Muscle layer of colon (tissue), 2 donors: ENCODE results near the gene BCCIP.

ENCODE experiments used
- H3K27ac ChIP-seq: one replicate; pipeline ENCODE4 v1.7.0; 2013; ENCODE audit warnings: low read depth, mild to moderate bottlenecking, low read length, moderate library complexity
- H3K27me3 ChIP-seq, 2 donors: one replicate each; pipeline ENCODE4 v1.7.0; 2013; ENCODE audit warnings: low read length in 2 of 2, mild to moderate bottlenecking in 2 of 2; ENCODE audit not compliant: insufficient read depth in 2 of 2, control insufficient read depth in 1 of 2
- H3K36me3 ChIP-seq: one replicate; pipeline ENCODE4 v1.7.0; 2013; ENCODE audit warnings: mild to moderate bottlenecking, low read length; ENCODE audit not compliant: insufficient read depth
- H3K4me1 ChIP-seq: one replicate; pipeline ENCODE4 v1.7.0; 2013; ENCODE audit warnings: mild to moderate bottlenecking, low read length; ENCODE audit not compliant: insufficient read depth
- H3K4me3 ChIP-seq, 2 donors: one replicate each; pipeline ENCODE4 v1.7.0; 2013; ENCODE audit warnings: low read length in 2 of 2, low read depth in 1 of 2, mild to moderate bottlenecking in 1 of 2, moderate library complexity in 1 of 2
- H3K9ac ChIP-seq: one replicate; pipeline ENCODE4 v1.7.0; 2013; ENCODE audit warnings: low read length
- H3K9me3 ChIP-seq: one replicate; pipeline ENCODE4 v1.7.0; 2013; ENCODE audit warnings: mild to moderate bottlenecking, low read length
- donor health status: abdominal sarcoma.
- donor health status: Adenocarcinoma of cecum.

BCCIP gene

GRCh38 chr10:125848857-125849256, 25.5 kb downstream of the BCCIP start:
- no peak overlapping the region for H3K27ac ChIP-seq
- no peaks in the 10 kb centered on the region for H3K27me3 ChIP-seq
- no peaks in the 10 kb centered on the region for H3K9me3 ChIP-seq
- peaks cover 31% of the 10 kb centered on the region for H3K36me3 ChIP-seq
- H3K4me3 ChIP-seq, result no peak overlapping the region
- H3K9ac ChIP-seq, result no peak overlapping the region
- no peaks in the 10 kb centered on the region for H3K4me1 ChIP-seq

- H3K9ac ChIP-seq, result no peak overlapping the region
- peaks cover 32% of the 10 kb centered on the region for H3K36me3 ChIP-seq
- no peaks in the 10 kb centered on the region for H3K9me3 ChIP-seq
- no peak overlapping the region for H3K27ac ChIP-seq
- H3K4me3 ChIP-seq, result no peak overlapping the region
- no peaks in the 10 kb centered on the region for H3K4me1 ChIP-seq
- H3K27me3 ChIP-seq, result no peaks in the 10 kb centered on the region
Measured at GRCh38 chr10:125849448-125849847, 26.1 kb downstream of the BCCIP start.

- Histone ChIP-seq H3K4me1 (no peaks in the 10 kb centered on the region), H3K27ac (no peak overlapping the region), H3K9me3 (no peaks in the 10 kb centered on the region), H3K9ac (no peak overlapping the region), H3K4me3 (no peak overlapping the region), H3K27me3 (no peaks in the 10 kb centered on the region), H3K36me3 (peaks cover 28% of the 10 kb centered on the region)
Measured at GRCh38 chr10:125850766-125851731, 27.7 kb downstream of the BCCIP start.

- Histone ChIP-seq H3K36me3 (peaks cover 31% of the 10 kb centered on the region), H3K4me1 (no peaks in the 10 kb centered on the region), H3K4me3 (no peak overlapping the region), H3K27me3 (no peaks in the 10 kb centered on the region), H3K9me3 (no peaks in the 10 kb centered on the region), H3K9ac (no peak overlapping the region), H3K27ac (no peak overlapping the region)
Measured at GRCh38 chr10:125852487-125852886, 29.1 kb downstream of the BCCIP start.

- Histone ChIP-seq H3K9me3 (no peaks in the 10 kb centered on the region), H3K27me3 (no peaks in the 10 kb centered on the region), H3K27ac (no peak overlapping the region), H3K4me3 (no peak overlapping the region), H3K9ac (no peak overlapping the region), H3K4me1 (no peaks in the 10 kb centered on the region), H3K36me3 (peaks cover 34% of the 10 kb centered on the region)
Measured at GRCh38 chr10:125857185-125857760, 33.9 kb downstream of the BCCIP start.

GRCh38 chr10:125859128-125859817, 35.9 kb downstream of the BCCIP start:
- Histone ChIP-seq H3K4me1 (no peaks in the 10 kb centered on the region), H3K27ac (no peak overlapping the region), H3K27me3 (no peaks in the 10 kb centered on the region), H3K36me3 (peaks cover 25% of the 10 kb centered on the region), H3K9me3 (no peaks in the 10 kb centered on the region), H3K9ac (no peak overlapping the region), H3K4me3 (no peak overlapping the region)

GRCh38 chr10:125865120-125865519, 41.8 kb downstream of the BCCIP start:
- peaks cover 13% of the 10 kb centered on the region for H3K36me3 ChIP-seq

GRCh38 chr10:125866421-125867029, 43.2 kb downstream of the BCCIP start:
- H3K4me1 ChIP-seq, result no peaks in the 10 kb centered on the region
- H3K4me3 ChIP-seq, result no peak overlapping the region
- no peak overlapping the region for H3K27ac ChIP-seq
- no peaks in the 10 kb centered on the region for H3K9me3 ChIP-seq
- H3K36me3 ChIP-seq, result peaks cover 13% of the 10 kb centered on the region
- H3K9ac ChIP-seq, result no peak overlapping the region
- H3K27me3 ChIP-seq, result no peaks in the 10 kb centered on the region

More at GRCh38 chr10:125865120-125865519, 41.8 kb downstream of the BCCIP start:
- Histone ChIP-seq H3K9ac (no peak overlapping the region), H3K4me3 (no peak overlapping the region), H3K27me3 (no peaks in the 10 kb centered on the region), H3K27ac (no peak overlapping the region), H3K9me3 (no peaks in the 10 kb centered on the region), H3K4me1 (no peaks in the 10 kb centered on the region)

- no peak overlapping the region for H3K27ac ChIP-seq
- peaks cover 13% of the 10 kb centered on the region for H3K36me3 ChIP-seq
- no peak overlapping the region for H3K9ac ChIP-seq
- no peaks in the 10 kb centered on the region for H3K9me3 ChIP-seq
- no peaks in the 10 kb centered on the region for H3K27me3 ChIP-seq
- no peak overlapping the region for H3K4me3 ChIP-seq
- H3K4me1 ChIP-seq, result no peaks in the 10 kb centered on the region
Measured at GRCh38 chr10:125868372-125868975, 45.1 kb downstream of the BCCIP start.

GRCh38 chr10:125871338-125871737, 48.0 kb downstream of the BCCIP start:
- H3K9ac ChIP-seq, result no peak overlapping the region
- H3K4me1 ChIP-seq, result no peaks in the 10 kb centered on the region
- H3K27ac ChIP-seq, result no peak overlapping the region
- no peaks in the 10 kb centered on the region for H3K9me3 ChIP-seq
- H3K27me3 ChIP-seq, result no peaks in the 10 kb centered on the region
- H3K36me3 ChIP-seq, result peaks cover 6% of the 10 kb centered on the region
- H3K4me3 ChIP-seq, result no peak overlapping the region
